HL-60 (cell line): ENCODE results near the gene DTNA.

ENCODE experiments used
- DNase-seq, 2 experiments: peaks; one replicate each; pipeline ENCODE4 v3.0.0-alpha.2; 2010 to 2020; ENCODE audit warnings: low read depth in 1 of 2, low spot score in 1 of 2
- H3K27ac ChIP-seq: fragments of 250-450 bp; sonication (Bioruptor Pico); replicated peaks from 2 replicates; pipeline ENCODE4 v1.5.1; 2020; ENCODE audit warnings: mild to moderate bottlenecking, moderate library complexity
- H3K27me3 ChIP-seq: fragments of 250-450 bp; sonication (Bioruptor Pico); 2 replicates; pipeline ENCODE4 v1.5.1; 2021; ENCODE audit warnings: mild to moderate bottlenecking, moderate library complexity; ENCODE audit not compliant: insufficient read depth, poor library complexity, severe bottlenecking
- H3K4me3 ChIP-seq: replicated peaks from 2 replicates; pipeline ENCODE4 v1.5.1; 2011; ENCODE audit warnings: mild to moderate bottlenecking, control low read depth, low read length; ENCODE audit not compliant: insufficient read depth
- GABPA ChIP-seq: IDR thresholded peaks from 2 replicates; pipeline ENCODE4 v1.6.1; 2012; ENCODE audit warnings: low read depth
- POLR2AphosphoS5 ChIP-seq: IDR thresholded peaks from 2 replicates; pipeline ENCODE4 v1.6.1; 2012; ENCODE audit warnings: low read depth
- SPI1 ChIP-seq: IDR thresholded peaks from 2 replicates; pipeline ENCODE4 v1.6.1; 2012; ENCODE audit warnings: low read depth, mild to moderate bottlenecking, borderline replicate concordance
- TF ChIP-seq, protein P1 (sequence below): IDR thresholded peaks from 2 replicates; pipeline ENCODE4 v1.6.1; 2012; ENCODE audit warnings: low read depth; ENCODE audit not compliant: insufficient replicate concordance
- TF ChIP-seq, protein P2 (sequence below): IDR thresholded peaks from one replicate; pipeline ENCODE4 v1.5.1; 2011; ENCODE audit warnings: low read length, control low read depth, inconsistent platforms; ENCODE audit not compliant: insufficient read depth

Gene DTNA

DNA sequence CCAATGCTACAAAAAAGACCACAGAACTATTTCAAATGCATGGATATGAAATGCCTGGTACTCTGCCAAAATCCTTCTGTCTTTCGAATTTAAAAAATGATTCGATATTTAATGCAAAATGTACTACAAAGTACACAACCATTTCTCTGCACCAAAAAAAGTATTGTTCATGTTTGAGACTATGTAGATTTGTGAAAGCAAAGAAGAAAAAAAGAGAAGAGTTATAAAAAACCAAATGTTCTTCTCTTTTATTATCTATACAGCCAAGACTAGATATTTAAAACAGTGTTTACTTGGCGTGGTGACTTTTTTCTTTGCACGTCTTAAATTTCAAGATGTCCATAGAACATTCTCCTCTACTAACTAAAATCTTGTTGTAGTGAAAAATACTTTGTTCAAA, 89.2 kb downstream of the DTNA start:
- Histone ChIP-seq H3K27ac (no peak overlapping the region), H3K27me3 (peaks cover 11% of the 10 kb centered on the region), H3K4me3 (no peak overlapping the region)
- TF ChIP-seq POLR2AphosphoS5 (no peak), SPI1 (no peak), GABPA (no peak)
- TF ChIP-seq, protein P1, sequence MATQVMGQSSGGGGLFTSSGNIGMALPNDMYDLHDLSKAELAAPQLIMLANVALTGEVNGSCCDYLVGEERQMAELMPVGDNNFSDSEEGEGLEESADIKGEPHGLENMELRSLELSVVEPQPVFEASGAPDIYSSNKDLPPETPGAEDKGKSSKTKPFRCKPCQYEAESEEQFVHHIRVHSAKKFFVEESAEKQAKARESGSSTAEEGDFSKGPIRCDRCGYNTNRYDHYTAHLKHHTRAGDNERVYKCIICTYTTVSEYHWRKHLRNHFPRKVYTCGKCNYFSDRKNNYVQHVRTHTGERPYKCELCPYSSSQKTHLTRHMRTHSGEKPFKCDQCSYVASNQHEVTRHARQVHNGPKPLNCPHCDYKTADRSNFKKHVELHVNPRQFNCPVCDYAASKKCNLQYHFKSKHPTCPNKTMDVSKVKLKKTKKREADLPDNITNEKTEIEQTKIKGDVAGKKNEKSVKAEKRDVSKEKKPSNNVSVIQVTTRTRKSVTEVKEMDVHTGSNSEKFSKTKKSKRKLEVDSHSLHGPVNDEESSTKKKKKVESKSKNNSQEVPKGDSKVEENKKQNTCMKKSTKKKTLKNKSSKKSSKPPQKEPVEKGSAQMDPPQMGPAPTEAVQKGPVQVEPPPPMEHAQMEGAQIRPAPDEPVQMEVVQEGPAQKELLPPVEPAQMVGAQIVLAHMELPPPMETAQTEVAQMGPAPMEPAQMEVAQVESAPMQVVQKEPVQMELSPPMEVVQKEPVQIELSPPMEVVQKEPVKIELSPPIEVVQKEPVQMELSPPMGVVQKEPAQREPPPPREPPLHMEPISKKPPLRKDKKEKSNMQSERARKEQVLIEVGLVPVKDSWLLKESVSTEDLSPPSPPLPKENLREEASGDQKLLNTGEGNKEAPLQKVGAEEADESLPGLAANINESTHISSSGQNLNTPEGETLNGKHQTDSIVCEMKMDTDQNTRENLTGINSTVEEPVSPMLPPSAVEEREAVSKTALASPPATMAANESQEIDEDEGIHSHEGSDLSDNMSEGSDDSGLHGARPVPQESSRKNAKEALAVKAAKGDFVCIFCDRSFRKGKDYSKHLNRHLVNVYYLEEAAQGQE, result no peak
- TF ChIP-seq, protein P2, sequence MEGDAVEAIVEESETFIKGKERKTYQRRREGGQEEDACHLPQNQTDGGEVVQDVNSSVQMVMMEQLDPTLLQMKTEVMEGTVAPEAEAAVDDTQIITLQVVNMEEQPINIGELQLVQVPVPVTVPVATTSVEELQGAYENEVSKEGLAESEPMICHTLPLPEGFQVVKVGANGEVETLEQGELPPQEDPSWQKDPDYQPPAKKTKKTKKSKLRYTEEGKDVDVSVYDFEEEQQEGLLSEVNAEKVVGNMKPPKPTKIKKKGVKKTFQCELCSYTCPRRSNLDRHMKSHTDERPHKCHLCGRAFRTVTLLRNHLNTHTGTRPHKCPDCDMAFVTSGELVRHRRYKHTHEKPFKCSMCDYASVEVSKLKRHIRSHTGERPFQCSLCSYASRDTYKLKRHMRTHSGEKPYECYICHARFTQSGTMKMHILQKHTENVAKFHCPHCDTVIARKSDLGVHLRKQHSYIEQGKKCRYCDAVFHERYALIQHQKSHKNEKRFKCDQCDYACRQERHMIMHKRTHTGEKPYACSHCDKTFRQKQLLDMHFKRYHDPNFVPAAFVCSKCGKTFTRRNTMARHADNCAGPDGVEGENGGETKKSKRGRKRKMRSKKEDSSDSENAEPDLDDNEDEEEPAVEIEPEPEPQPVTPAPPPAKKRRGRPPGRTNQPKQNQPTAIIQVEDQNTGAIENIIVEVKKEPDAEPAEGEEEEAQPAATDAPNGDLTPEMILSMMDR, result no peak
- no peak for DNase-seq

DNA sequence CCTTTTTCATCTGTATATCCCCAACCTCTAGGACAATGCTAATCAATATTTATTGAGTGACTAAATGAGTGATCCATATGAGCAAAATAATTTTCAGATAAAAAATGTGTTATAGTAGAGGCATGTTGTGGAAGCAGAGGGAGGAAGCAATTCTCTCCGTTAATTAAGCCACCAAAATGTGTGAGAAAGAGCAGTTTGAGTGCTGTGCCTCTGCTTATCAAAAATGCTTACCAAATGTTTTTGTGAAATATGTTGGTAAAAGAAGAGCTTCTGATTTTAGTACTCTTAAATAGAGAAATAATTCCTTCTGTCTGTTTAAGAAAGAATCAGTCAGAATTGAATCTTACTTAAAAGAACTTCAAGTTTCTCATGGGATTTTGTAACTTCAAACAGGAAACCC, 90.3 kb downstream of the DTNA start:
- Histone ChIP-seq H3K27ac (no peak overlapping the region), H3K27me3 (peaks cover 11% of the 10 kb centered on the region), H3K4me3 (no peak overlapping the region)
- DNase-seq, result no peak
- TF ChIP-seq, protein P1, result no peak
- TF ChIP-seq, protein P2, result no peak

DNA sequence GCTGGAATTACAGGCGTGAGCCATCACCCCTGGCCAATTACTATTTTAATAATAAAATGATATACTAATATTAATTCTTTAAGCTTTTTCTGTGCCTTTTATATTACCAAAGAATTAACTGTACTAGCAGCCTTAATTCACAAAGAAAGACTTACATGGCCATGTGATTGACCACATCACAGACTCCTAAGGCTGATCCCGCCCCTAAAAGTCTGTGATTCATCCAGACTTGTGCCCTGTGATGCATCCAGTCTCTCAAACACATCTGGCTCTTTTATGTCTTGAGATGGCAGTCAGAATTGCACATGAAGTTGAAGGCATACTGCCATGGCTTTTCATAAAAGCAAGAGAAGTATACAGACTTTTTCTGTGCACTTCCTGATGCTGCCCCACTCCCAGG, 91.7 kb downstream of the DTNA start:
- Histone ChIP-seq H3K4me3 (no peak overlapping the region), H3K27ac (no peak overlapping the region), H3K27me3 (peaks cover 11% of the 10 kb centered on the region)
- no peak for DNase-seq
- TF ChIP-seq, protein P2, result no peak
- TF ChIP-seq, protein P1, result no peak
